Measurements from ENCODE around the gene XYLT1.

XYLT1 gene

GRCh38 chr16:17143546-17144419 lies 327.0 kb downstream of the XYLT1 start:
- no peak for DNase-seq (ENCODE audit: low spot score)

GRCh38 chr16:17138801-17139200 lies 332.0 kb downstream of the XYLT1 start:
- DNase-seq (ENCODE audit: low spot score), result no peak

- DNase-seq (ENCODE audit: low spot score), result no peak
Measured at GRCh38 chr16:17135439-17135838, 335.3 kb downstream of the XYLT1 start.

GRCh38 chr16:17134586-17134985 lies 336.2 kb downstream of the XYLT1 start:
- DNase-seq (ENCODE audit: low spot score), result no peak

GRCh38 chr16:17133851-17134250 lies 336.9 kb downstream of the XYLT1 start:
- no peak for DNase-seq (ENCODE audit: low spot score)

GRCh38 chr16:17131351-17131750 lies 339.4 kb downstream of the XYLT1 start:
- no peak for DNase-seq (ENCODE audit: low spot score)

GRCh38 chr16:17130733-17131132 lies 340.0 kb downstream of the XYLT1 start:
- no peak for DNase-seq (ENCODE audit: low spot score)

GRCh38 chr16:17129971-17130370 lies 340.8 kb downstream of the XYLT1 start:
- DNase-seq (ENCODE audit: low spot score), result no peak

- DNase-seq (ENCODE audit: low spot score), result no peak
Measured at GRCh38 chr16:17128791-17129190, 342.0 kb downstream of the XYLT1 start.

GRCh38 chr16:17126156-17126555 lies 344.6 kb downstream of the XYLT1 start:
- no peak for DNase-seq (ENCODE audit: low spot score)

GRCh38 chr16:17125671-17126070 lies 345.1 kb downstream of the XYLT1 start:
- no peak for DNase-seq (ENCODE audit: low spot score)

- DNase-seq (ENCODE audit: low spot score), result no peak
Measured at GRCh38 chr16:17117906-17118577, 352.7 kb downstream of the XYLT1 start.

GRCh38 chr16:17116595-17117322 lies 354.0 kb downstream of the XYLT1 start:
- no peak for DNase-seq (ENCODE audit: low spot score)

- DNase-seq (ENCODE audit: low spot score), result no peak
Measured at GRCh38 chr16:17109413-17109812, 361.3 kb downstream of the XYLT1 start.

GRCh38 chr16:17108596-17108995 lies 362.2 kb downstream of the XYLT1 start:
- DNase-seq (ENCODE audit: low spot score), result no peak

GRCh38 chr16:17107450-17107849 lies 363.3 kb downstream of the XYLT1 start:
- no peak for DNase-seq (ENCODE audit: low spot score)

- no peak for DNase-seq (ENCODE audit: low spot score)
Measured at GRCh38 chr16:17106243-17106791, 364.4 kb downstream of the XYLT1 start.

GRCh38 chr16:17105239-17105797 lies 365.4 kb downstream of the XYLT1 start:
- peak; percentile 26 for DNase-seq (ENCODE audit: low spot score)

GRCh38 chr16:17104654-17105053 lies 366.1 kb downstream of the XYLT1 start:
- DNase-seq (ENCODE audit: low spot score), result no peak

- no peak for DNase-seq (ENCODE audit: low spot score)
Measured at GRCh38 chr16:17103216-17103615, 367.5 kb downstream of the XYLT1 start.

- DNase-seq (ENCODE audit: low spot score), result peak; percentile 3
Measured at GRCh38 chr16:17101646-17102045, 369.1 kb downstream of the XYLT1 start.

GRCh38 chr16:17098685-17099084 lies 372.1 kb downstream of the XYLT1 start:
- no peak for DNase-seq (ENCODE audit: low spot score)

All from kidney capillary endothelial cell (primary cell).